AG20443 (cell line): Measurements from ENCODE around the gene ZNF697.
"Not testable (repeated sequence)": the region's sequence is repeated elsewhere in the genome, so short reads cannot be mapped to it uniquely, and the experiment has no call there.

ENCODE experiments used
- DNase-seq: peaks from one replicate; pipeline ENCODE4 v3.0.0; 2012; ENCODE audit warnings: low spot score, mixed read lengths

ZNF697 gene

GRCh38 chr1:119602789-119603188, 45.3 kb downstream of the ZNF697 start:
- not testable (repeated sequence) for DNase-seq

- no peak for DNase-seq
Measured at GRCh38 chr1:119602169-119602568, 45.9 kb downstream of the ZNF697 start.

DNA sequence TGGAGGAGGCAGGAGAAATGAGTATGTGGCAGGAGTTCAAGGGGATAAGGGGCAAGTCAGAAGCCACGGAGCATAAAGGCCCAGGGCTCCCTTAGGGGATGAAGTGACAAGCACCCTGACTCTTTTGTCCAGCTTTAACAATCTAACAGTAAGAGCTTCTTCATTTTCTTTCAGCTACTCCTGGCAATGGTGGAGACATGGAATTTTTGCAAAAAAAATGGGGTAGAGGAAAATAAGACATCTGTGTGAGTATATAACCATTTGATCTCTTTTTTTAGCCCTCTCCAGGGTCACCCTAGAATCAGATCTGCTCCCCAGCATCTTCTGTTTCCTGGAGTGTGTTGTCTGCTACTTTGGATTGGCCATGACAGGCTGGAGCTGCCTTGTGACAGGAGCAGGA, 47.1 kb downstream of the ZNF697 start:
- DNase-seq, result no peak

DNA sequence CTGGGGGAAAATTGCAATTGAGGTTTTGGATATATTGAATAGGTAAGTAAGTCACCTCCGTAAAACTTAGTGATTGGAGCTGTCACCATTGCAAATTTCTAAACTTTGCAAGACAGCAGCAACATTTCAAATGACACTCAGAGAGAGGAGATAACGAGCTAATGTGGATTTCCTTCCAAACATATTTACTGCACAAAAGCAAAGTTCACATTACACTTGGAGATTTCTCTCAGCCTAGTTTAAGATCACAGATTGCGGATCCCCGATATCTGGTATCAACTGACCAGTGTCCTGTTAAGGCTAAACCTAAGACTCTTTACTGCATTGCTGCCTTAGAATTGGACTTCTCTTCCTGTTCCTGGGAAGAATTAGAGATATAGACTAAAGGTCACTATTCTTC, 47.5 kb downstream of the ZNF697 start:
- no peak for DNase-seq

DNA sequence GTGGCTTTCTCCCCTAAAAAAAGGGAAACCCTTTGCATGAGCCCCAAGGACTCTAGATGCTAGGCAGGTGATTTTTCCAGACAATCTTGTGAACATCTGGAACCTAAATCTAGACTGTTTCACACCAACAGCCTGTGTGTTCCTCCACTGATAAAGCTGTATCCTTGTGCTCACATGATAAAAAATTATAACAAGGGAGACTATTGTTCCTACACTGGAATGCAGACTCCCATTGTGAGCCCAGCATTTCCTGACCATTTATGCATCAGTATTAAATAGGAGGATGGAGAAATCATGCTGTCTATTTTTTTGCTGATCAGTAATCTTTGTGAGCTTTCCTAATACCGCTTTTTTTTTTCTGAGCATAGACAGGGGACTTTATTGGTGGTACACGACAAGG, 52.5 kb downstream of the ZNF697 start:
- no peak for DNase-seq

DNA sequence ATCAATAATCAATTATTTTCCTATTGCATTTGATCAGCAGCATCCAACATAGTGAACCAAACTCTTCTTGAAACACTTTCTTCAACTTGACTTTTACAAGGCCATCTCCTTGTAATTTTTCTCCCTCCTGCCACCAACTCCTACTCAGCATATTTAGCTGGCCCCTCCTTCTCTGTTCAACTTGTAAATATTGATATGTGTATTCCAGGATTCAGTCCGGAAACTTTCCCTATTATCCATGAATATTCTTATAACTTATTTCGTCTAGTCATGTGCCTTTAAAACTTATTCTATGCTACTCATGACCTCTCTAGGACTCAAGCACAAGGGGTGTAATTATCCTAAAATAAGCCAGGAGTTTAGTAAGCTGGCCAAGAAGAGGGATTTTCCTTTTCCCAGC, 52.9 kb downstream of the ZNF697 start:
- no peak for DNase-seq

GRCh38 chr1:119594376-119594775, 53.7 kb downstream of the ZNF697 start:
- DNase-seq, result peak; percentile 13

DNA sequence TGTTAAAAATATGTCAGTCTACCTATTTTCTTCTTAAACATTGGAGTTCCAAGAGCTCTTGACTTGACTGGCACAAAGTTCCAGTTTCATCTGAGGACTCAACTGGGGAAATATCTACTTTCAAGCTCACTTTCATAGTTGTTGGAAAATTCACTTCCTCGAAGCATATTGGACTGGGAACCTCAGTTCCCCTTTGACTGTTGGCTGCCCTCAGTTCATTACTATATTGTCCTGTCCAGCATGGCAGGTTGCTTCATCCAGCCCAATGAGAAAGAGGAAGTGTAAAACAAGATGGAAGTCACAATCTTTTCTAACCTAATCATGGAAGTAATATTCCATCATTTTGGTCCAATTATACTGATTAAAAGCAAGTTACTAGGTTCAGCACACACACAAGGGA, 54.3 kb downstream of the ZNF697 start:
- DNase-seq, result no peak

- no peak for DNase-seq
Measured at GRCh38 chr1:119590393-119590792, 57.7 kb downstream of the ZNF697 start.

- DNase-seq, result no peak
Measured at GRCh38 chr1:119588621-119589020, 59.4 kb downstream of the ZNF697 start.

- peak; percentile 26 for DNase-seq
Measured at GRCh38 chr1:119587341-119587740, 60.7 kb downstream of the ZNF697 start.

GRCh38 chr1:119585801-119586200, 62.3 kb downstream of the ZNF697 start:
- not testable (repeated sequence) for DNase-seq

DNA sequence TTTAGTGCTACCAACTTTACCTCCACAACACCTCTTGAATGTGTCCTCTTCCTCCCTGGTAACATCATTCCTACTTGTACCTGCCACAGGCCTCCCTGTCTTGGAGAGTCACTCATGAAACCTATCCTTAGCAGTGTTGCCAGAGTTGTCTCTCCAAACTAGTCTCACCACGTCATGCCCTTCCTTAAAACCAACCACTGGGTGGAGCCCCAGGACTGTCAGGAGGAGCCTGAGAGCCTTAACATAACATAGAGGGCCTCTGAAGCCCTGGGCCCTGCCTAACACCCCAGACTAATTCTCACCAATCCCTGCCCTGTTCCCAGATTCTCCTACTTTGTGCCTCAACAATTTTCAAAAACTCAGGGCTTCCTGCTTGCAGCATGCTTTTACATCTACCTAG, 65.3 kb downstream of the ZNF697 start:
- peak; percentile 63 for DNase-seq

- not testable (repeated sequence) for DNase-seq
Measured at GRCh38 chr1:119581076-119581475, 67.0 kb downstream of the ZNF697 start.

- DNase-seq, result no peak
Measured at GRCh38 chr1:119573886-119574285, 74.2 kb downstream of the ZNF697 start.

DNA sequence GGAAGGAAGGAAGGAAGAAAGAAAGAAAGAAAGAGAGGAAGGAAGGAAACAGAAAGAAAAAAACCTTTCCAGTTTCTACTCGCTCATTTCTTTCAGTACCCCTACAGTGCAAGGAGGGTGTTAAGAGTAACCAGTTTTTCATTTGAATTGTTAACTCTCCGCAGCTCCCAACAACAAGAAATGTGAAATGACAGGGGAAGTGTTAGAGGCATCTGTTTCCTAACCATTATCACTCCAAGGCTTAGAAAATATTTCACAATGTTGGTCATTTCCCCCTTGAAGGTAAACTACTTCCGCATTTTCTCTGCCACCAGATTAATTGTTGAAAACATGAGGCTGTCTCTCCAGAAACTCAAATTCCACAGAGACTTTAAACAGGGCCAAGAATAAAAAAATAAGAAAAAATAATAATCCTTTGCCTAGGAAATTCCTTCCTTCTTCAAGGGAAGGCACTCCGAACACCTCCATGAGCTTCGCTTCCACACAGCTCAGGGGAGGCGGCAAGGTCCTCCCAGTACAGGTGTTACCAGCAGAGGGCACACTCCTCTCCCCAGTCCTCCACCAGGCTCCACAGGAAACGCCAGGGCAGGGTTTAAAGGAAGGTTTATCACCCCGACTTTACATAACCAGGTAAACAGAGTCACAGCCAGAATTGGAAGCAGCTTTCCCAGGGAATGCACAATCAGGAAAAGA, 78.0 kb downstream of the ZNF697 start:
- not testable (repeated sequence) for DNase-seq
